Left renal pelvis (tissue), 4 donors: ENCODE data around the gene ABCC8. TPM values are rescaled to one million over a fixed set of nuclear protein-coding genes. Genes with fewer than 3 reads are reported as not detected.
"Not testable (repeated sequence)": the region's sequence is repeated elsewhere in the genome, so short reads cannot be mapped to it uniquely, and the experiment has no call there.

ENCODE experiments used
- DNase-seq, 4 donors: peaks; one replicate each; pipeline ENCODE4 v3.0.0-alpha.2; 2013; ENCODE audit warnings: low read depth in 4 of 4, low spot score in 3 of 4
- polyA plus RNA-seq, 4 donors: library from polyadenylated mRNA; unstranded; fragments of 120-200 nt; gene quantifications; one replicate each; pipeline ENCODE4 v1.2.1, GENCODE V29; 2013; ENCODE audit not compliant: insufficient read length in 4 of 4

The ABCC8 gene
- polyA plus RNA-seq, 4 donors: 1.6 to 10.5 (median 2.0) TPM

DNA sequence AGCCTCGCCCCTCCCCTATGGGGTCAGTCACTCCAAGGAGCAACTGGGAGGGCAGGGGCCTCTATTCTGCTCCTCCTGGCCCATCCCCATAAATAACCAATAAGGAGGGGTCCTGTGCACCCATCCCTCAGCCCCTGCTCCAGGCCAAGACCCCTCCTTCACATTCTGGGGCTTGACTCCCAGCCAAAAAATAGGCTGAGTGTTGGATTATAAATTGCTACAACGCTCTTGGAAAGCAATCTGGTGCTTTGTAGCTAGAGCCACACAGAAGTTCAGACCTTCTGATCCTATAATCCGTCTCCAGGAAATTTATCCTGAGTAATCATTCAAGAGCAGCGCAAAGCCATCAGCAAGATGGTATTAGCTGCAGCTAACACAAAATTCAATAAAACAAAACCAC lies 42.5 kb downstream of the ABCC8 start:
- DNase-seq: no peak

DNA sequence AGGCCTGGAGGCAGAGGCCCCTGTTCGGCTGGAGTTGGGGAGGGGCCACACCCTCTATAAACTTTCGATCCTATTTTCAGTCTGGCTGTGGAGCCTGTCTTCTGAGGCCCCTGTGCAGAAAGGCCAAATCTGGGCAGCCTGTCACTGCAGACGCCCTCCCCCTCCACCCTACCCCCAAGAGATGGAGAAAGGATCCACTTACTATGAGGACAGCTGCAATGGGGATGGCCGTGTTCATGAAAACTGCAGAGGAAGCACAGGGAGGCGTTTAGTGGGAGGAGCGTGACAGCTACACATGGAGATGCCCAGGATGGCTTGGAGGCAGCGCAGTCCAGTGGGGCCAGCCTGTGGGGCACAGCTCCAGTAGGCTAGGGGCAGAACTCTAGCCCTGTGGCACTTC lies 44.6 kb downstream of the ABCC8 start:
- DNase-seq: no peak

DNA sequence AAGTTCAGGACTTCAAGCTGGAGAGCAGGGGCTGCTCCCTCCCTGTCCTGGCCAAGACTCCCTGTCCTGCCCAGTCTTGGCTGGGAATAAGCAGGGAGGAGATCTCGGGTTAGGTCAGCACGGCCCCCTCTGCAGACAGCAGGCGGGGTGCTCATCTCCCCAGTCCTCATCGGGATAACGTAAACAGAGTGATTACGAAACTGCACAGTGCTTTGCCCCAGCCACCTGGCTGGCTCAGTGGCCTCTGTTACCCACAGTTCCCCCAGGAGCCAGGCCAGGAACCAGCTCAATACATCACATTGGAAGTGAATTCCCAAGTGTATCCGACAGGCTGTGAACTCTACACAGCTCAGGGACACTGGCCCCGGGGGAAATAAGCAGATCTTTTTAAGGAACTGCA lies 45.5 kb downstream of the ABCC8 start:
- DNase-seq: no peak

DNA sequence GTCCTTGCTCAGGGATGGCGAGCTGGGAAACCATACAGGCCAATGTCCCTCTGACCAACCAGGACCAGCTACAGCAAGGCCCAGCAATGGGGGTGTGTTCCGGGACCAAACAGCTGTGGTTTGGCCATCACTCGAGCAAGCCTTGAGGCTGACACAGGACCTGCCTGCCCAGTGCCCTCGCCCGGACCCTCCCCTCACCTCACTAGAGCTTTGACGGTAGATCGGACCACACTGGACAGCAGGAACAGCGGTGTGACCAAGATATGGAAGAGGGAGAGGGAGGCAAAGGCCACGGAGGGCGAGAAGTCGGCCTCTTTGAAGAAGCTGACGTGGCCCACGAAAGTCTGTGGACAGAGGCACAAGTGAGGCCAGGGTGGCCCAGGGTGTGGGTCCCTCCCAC lies 46.0 kb downstream of the ABCC8 start:
- no peak for DNase-seq

DNA sequence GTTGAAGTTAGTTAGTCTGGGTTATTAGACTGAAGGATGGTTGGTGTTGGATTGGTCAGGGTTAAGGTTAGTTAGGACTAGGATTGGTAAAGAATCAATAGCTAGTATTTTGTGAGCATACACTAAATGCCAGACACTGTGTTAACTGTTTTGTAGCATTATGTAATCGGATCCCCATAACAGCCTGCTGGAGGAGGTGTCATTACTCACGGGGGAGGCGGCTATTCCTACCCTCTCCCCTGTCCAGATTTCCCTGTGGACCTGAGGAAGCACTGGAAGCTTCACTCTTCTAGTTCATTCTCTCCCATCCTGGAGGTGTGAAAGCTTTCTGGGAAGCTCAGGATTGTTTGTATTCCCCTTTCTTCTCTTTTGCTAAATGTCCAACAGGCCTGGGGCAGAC lies 47.7 kb downstream of the ABCC8 start:
- no peak for DNase-seq

DNA sequence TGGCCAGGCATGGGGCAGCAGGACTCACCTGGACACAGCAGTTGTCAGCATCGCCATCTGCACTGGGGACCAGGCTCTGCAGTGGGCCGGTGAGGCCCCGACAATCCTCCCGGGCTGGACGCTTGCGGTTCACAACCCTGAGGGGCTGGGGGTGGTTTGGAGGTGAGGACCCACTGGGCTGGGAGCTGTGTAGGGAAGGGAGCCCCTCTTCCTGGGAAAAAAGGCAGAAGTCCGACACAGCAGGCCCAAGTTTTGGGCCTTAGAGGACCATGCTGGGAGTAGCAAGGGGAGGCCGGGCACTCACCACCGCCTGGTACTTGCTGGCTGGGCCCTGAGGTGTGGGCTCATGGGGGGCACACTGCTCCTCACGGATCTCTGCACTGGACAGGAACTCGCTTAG lies 48.4 kb downstream of the ABCC8 start:
- no peak for DNase-seq

DNA sequence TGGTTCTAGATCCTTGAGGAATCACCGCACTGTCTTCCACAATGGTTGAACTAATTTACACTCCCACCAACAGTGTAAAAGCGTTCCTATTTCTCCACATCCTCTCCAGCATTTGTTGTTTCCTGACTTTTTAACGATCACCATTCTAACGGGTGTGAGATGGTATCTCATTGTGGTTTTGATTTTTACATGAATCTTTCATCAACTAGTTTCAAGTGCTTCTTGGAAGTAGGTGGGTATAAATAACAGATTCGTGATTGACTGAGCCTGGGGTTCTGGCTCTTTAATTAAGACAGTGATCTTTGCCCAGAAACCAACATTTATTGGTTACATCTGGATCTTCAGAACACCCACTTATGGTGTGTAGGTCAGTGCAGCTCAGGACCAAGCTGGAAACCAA lies 50.4 kb downstream of the ABCC8 start:
- DNase-seq: not testable (repeated sequence)

DNA sequence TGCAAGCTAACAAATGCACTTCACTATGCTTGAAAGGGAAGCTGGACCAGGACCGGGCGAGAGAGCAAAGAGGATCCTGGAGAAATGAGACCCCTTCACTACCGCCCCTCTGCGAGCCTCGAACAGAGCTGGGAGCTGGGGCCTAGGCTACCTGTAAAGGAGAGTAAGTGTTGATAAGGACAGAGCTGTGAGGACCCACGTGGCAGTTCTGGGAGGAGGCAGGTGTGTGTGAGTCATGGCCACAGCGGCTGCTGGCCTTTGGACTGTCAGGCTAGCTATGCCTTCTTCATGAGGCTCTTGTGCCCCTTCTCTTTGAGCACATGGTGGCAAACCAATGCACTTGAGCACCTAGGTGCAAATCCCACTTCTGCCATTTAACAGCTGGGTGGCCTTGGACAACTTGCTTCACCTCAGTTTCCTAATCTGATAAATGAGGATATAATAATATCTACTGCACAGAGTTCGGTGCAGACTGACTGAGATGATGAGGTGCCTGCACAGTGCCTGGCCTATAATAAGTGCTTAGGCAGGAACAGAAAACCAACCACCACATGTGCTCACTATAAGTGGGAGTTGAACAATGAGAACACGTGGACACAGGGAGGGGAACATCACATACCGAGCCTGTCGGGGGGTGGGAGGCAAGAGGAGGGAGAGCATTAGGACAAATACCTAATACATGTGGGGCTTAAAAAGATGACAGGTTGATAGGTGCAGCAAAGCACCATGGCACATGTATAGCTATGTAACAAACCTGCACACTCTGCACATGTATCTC lies 52.9 kb downstream of the ABCC8 start:
- DNase-seq: no peak

DNA sequence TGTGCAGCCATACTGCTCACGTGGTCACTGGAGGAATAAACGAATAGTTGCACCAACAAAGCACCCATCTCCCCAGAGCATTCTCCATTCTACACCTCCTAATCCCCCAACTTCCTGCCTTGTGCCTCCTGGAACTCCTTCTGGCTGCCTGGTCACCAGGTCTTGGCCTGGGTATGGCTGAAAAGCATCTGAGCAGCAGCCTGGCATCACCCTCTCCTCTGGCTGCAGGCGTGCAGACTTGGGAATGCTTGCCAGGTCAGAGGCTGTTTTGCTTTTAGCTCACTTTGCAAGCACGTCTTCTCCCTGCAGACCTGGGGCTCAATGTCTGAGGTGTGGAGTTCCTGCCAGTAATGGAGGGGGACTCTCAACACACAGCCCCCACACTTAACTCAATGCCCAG lies 54.9 kb downstream of the ABCC8 start:
- no peak for DNase-seq

DNA sequence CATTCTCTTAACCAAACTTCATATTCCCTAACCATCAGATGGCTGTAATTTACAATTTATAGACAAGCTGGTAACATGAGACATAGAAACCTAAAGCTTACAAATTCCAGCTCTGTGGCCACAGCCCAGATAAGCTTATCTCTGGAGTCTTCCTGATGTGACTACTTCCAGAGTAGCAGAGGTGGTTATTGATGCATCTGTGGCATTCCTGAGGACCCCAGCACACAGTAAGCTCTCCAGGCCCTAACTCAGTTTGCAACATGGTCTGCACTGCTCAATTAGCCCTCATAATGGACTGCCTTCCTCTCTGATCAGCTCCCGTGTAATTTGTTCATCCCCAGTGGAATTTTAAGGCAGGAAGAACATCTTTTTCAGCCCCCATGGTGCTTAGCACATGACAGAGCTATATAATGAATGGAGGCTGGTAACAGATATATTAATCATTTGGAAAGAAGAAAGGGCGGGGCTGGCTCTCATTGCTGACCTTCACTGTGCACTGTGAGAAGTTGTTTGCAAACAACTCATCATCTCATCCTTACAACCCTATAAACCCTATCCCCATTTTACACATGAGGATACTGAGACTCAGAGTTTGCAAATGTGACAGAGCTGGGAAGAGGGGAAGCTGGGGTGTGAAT lies 58.1 kb downstream of the ABCC8 start:
- DNase-seq: no peak

DNA sequence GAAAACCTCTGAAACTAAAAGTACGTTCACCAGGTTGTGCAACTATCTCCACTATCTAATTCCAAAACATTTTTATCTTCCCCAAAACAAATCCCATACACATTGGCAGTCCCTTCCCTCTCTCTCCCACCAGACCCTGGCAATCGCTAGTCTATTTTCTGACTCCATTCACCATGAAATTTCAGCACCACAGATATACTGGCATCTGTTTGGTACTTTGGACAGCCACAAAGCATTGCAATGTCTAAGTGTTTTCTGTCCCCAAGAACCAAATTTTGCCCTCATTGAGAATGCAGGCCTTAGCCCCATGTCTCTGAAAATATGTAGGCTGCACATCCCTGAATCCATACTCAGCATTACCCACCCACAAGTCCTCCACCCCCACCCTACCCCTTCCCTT lies 60.2 kb downstream of the ABCC8 start:
- no peak for DNase-seq

DNA sequence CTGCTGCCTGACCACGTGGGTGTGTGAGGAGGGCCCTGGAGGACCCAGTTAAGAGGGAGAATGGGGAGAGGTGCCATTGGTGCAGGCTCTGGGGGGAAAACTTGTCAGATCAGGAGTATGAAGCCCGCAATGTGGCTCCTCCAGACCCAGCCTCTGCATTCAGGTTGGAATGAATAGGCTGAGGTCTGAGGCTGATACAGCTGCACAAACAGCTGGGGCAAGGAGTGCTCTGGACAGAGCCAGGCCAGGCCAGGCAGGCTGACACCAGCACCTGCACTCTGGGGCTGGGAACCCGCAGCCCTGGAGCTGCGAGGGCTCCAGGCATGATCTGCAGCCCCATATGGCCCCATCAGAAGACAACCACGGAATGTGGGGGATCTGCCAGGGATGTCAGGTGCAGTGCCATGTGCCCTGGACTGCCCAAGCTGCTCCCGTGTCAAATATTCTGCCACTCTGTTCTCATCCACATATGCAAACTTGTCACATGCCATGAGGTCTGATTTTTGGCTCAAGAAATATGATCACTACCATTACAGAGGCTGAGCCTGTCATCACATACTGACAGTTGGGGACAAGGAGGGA lies 61.0 kb downstream of the ABCC8 start:
- no peak for DNase-seq

DNA sequence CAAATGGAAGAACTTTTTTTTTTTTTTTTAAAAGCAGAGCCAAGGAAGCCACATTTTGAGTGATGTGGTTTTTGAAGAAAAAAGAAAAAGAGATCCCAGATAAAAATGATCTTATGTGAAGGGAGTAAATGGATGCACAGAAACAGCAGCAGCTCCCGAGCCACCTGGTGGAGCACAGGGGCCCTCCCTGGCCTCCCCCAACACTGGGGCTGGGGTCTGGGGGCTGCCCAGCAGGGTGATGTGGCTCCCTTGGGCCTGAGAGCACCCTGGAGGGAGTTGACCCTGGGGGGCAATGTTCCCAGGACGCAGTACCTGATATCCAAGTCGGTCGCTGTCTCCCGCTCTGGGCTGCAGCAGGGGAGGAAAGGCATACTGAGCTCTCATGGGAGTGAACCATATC lies 61.7 kb downstream of the ABCC8 start:
- DNase-seq: no peak

DNA sequence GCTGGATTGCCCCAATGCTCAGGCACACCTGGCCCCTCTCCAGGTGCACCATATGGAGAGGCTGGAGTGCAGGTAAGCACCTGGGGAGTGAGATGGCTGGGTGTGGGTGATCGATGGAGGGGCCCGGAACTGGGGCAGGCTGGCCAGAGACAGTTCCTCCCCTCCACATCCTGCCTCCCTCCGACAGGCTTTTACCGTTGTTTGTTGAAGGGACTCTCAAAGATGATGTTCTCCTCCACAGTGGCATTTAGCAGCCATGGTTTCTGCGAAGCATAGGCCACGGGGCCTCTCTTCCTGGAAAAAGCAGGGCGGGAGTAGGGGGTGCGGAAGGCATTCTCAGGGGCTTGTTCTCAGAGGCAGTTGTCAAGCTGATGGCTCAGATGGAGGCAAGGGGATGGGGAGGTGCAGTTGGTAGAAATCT lies 62.3 kb downstream of the ABCC8 start:
- no peak for DNase-seq

DNA sequence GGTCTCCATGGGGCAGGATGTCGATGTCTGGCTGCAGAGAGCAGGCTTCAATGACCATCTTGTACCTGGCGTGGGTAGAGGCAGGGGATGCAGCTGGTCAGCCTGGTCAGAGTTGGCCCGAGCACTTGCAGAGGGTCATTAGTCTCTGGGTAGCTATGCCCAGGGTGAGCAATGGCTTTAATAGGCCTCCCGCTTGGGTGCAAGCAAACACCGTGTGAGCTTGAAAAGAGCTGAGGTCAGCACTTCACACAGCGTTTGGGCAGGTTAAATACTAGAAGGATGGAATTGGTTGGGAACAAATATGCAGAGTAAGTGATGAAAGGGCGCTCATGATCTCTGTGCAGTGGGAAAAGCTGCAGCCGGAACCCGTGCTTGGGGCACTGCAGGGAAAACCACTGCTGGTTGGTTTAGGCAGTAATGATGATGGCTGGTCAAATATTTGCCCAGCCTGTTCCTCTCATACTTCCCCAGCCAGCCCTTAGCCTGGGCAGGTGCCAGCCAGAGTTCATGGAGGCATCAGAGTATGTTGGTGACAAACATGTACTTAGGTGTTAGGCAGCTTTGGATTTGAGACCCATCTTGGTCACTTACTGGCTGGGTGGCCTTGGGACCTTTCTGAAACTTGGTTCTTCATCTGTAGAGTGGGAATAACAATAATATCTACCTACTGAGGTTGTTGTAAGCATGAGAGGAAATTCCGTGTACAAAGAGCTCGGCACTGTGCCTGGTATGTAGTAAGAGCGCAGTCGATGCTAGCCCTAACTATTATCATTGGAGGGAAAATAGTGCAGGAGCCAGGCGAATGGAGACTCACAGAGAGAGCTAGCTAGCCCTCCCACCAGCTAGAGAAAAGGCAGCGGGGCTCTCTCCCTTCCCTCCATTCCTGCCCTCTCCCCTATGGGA lies 63.0 kb downstream of the ABCC8 start:
- DNase-seq: no peak

DNA sequence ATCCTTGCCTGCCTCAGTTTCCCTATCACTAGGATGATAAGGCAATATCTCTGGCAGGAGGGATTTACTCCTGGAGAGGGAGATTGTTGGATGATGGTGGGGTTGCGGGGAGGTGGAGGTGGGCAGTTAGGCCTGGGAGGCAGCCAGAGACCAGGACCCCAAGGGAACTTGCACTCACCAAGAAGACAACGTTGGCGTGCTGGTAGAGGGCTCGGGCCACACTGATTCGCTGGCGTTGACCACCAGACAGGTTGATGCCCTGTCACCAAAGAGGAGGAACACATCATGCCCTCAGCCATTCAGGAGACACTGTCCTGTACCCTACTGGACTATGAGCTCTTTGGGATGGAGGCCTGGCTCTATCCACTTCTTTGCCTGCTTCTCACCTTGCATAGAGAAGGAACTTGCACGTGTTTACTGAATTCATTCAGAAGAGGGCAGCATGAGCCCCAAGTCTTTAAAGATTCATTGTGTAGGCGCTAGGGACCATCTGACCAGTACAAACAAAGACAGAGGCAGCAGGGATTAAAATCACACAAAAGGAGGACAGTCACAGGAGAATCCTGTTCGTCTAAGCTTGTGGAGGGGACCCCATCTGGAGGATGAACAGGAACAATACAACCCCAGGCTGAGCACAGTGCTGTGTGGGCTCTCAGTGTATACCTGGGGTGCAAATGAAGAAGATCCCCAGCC lies 64.0 kb downstream of the ABCC8 start:
- no peak for DNase-seq

DNA sequence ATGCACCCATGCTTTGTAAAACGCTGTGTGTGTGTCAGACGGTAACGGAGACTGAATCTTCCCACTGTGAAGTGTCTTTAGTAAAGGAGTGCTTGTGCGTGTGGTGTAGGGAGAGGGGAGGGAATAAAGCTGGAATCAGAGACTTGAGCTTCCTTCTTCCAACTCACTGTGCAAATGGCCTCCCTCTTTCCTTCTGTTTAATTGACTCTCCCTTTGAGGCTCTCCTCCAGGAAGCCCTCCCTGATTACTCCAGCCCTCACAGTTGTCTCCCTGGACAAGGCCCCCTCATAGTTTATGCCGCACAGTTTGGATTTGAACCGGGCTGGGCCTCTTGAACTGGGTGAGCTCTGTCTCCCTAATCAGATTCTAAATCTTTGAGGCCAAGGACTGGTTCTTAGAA lies 65.2 kb downstream of the ABCC8 start:
- DNase-seq: no peak

DNA sequence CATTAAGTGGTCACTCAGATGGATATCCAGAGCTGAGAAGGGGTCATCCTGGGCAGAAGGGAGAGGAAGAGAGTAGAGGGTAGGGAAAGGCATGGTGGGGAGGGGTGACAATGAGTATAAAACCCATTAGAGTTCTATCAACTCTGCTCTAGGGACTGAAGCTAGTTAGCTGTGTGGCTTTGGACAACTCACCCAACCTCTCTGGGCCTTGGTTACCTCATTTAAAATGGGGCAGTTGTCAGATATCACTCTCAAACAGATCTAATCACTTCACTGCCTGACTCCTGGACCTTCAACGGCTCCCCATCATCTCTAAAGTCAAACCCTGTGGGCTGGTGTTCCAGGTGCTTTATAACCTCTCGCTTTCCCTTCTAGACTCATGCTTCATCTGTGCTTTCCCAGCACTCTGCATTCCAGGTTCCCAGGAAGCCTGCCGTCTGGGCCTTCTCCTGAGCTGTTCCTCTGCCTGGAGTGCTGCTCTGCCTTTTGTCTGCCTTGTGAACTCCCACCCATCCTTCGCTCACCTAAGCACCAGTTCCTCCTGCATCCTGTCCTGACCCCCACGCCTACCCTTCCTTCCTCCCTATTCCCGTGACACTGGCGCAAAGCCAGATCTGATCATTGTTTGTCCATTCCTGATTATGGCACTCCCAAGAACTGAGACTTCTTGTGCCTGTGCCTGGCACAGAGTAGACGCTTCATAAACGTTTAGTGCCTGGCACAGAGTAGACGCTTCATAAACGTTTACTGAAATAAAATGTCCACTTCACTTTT lies 65.9 kb downstream of the ABCC8 start:
- DNase-seq: no peak

DNA sequence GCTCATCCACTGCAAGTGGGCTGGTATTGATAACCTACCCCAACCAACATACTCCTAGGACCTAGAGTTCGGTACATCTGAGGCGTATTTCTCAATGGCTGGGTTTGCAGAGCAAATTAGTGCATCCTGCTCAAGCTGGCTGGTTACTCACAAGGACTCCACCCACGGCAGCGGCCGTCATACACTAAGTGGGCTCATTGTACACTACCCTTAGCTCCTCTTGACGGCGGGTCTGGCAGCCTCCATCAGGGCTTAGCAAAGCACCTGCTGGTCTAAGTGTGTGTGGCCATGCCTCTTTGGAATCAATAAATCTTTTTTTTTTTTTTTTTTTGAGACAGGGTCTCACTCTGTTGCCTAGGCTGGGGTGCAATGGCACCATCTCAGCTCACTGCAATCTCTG lies 68.0 kb downstream of the ABCC8 start:
- DNase-seq: no peak

DNA sequence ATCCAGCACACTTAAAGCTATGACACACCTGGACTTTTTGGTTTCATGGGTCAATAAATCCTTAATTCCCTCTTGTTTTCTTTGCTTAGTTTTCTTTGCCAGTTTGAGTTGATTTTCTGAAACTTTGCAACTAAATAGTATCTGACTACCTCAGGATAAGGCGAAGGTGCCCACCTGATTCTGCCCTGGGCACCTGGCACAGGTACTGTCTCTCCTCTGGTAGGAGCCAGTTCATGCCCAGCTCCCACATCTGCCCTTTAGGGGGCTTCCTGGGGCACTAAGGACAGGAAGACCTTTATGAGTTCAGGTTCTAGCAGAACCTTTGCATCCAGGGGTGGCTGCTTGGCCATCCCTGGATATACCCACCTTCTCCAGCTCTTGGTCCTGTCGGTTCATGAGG lies 68.6 kb downstream of the ABCC8 start:
- DNase-seq: no peak
